GM20000 (cell line): Measurements from ENCODE around the gene LARGE1.

Experiments
- DNase-seq: peaks from one replicate; pipeline ENCODE4 v3.0.0; 2012; ENCODE audit warnings: low spot score
- CTCF ChIP-seq: IDR thresholded peaks from 2 replicates; pipeline ENCODE4 v1.5.1; 2012; ENCODE audit warnings: mild to moderate bottlenecking, control low read depth; ENCODE audit errors: extremely low read depth, missing control alignments

Gene LARGE1

DNA sequence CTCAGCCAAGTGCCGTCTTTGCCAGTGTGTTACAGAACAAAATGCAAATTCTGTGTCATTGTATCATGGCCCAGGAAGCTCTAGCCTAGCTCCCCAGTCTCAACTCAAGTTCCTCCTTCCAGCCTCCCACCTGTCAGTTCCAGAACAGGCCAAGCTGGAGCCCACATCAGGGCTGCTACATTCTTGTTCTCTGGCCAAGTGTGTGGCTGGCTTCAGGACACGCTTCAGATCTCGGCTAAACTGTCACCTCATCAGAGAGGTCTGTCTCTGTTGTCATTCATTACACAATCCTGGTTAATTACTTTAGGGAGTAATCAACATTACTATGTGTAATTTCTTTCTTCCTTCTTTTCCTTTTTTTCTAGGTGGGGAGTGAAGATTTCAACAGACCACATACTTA is 515.1 kb downstream of the LARGE1 start:
- DNase-seq: no peak
- TF ChIP-seq CTCF: no peak

DNA sequence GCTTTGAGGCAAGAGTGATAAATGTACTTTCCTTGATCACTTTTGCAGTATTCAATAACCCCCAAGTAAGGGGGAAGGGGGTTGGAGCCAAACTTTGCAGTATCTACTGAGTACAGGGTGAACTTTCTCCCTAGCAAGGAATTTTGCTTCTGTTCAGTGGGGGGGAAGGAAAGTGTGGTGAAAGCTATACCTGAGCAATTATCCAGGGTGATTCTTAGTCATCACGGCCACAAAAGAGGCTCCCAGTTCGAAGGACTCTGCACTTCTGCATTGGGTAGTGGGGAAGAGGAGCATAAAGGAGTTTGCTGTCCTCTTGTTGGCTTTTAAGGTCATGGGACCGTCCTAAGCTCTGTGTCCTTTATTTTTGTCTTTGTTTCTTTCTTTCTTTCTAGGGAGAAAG is 515.6 kb downstream of the LARGE1 start:
- TF ChIP-seq CTCF: no peak
- DNase-seq: no peak

DNA sequence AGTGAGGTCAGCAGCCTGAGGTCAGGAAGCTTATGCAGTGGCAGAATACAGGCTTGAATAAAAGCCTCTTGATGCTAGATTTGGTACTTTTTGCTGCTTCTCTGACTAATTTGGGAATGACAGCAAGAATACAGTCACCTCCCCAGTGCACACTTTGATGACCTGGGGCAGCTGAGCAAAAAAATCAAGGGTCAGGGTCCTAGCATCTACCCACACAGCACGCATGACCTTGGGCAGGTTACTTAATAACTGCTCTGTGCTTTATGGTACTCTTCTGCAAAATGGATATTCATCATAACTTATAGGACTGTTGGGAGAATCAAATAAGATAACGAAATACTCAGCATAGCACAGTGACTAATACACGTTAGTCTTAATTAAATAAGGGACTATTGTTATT is 518.0 kb downstream of the LARGE1 start:
- no peak for TF ChIP-seq CTCF
- no peak for DNase-seq

- no peak for TF ChIP-seq CTCF
- no peak for DNase-seq
Measured at GRCh38 chr22:33401291-33401690, 519.0 kb downstream of the LARGE1 start.

DNA sequence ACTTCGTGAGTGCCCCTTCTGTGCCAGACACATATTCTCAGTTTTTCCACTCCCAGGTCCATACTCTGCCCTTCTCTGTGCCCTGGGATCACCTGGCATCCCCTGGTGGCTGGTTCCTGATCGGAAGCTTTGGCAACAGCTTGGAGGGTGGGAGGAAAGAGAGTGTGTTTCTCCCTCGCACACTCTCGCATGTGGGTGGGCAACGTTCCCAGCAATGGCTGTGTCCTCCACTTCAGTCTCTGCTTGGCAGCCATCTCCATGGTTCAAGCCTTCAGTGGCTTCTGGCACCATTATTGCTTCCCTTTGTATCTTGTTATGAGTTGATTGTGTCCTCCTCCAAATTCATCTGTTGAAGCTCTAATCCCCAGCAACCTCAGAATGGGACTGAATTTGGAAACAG is 519.4 kb downstream of the LARGE1 start:
- TF ChIP-seq CTCF: no peak
- DNase-seq: no peak

GRCh38 chr22:33400061-33400840 is 520.0 kb downstream of the LARGE1 start:
- TF ChIP-seq CTCF: no peak
- no peak for DNase-seq

DNA sequence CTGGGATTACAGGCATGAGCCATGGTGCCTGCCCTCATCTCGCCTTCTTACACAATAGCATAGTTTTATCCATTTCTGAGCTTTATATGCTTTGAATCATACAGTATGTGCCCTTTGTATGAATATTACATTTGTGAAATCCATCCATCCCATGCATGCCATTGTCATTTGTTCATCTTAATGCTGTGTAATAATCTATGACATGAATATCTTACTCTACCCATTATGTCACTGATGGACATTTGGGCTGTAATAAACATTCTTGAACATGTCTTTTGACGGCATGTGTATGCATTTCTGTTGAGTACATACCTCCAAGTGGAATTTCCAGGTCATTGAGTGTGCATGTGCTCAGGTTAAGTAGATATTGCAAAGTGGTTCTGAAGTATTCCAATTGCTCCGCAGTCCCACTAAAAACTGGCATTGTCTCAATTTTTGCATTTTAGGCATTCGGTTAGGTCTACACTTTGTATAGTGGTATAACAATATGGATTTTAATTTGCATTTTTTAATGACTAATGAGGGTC is 522.8 kb downstream of the LARGE1 start:
- TF ChIP-seq CTCF: no peak
- DNase-seq: no peak
